ENCODE measurements around the gene ODC1.
A peak's percentile ranks its signal among the peaks of the same experiment; 100 is the strongest.

ODC1 gene

DNA sequence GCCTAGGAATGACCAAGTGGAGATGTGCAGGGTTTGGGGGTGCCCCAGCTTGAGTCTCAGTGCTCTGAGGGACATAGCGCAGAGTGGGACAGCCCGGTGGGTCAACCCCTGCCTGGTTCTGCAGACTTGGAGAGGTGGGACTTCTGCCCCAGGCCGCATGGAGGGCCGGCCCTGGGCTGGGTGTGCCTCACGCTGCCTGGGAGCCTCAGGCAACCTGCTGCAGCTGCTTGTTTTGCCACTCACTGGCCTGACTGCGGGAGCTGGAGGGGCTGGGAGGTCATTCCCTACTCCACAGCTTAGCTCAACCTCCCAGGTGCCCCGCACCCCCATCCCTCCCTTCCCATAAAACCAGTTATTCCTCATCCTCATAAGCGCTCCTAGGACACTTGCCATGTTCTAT is 33.1 kb downstream of the ODC1 start:
- DNase-seq (ENCODE audit: low spot score): no peak

GRCh38 chr2:10414591-10414990 is 33.5 kb downstream of the ODC1 start:
- no peak for DNase-seq (ENCODE audit: low spot score)

- DNase-seq (ENCODE audit: low spot score): peak; percentile 46
Measured at GRCh38 chr2:10413991-10414451, 34.1 kb downstream of the ODC1 start.

GRCh38 chr2:10413503-10413902 is 34.6 kb downstream of the ODC1 start:
- no peak for DNase-seq (ENCODE audit: low spot score)

GRCh38 chr2:10412380-10412779 is 35.7 kb downstream of the ODC1 start:
- peak; percentile 76 for DNase-seq (ENCODE audit: low spot score)

DNA sequence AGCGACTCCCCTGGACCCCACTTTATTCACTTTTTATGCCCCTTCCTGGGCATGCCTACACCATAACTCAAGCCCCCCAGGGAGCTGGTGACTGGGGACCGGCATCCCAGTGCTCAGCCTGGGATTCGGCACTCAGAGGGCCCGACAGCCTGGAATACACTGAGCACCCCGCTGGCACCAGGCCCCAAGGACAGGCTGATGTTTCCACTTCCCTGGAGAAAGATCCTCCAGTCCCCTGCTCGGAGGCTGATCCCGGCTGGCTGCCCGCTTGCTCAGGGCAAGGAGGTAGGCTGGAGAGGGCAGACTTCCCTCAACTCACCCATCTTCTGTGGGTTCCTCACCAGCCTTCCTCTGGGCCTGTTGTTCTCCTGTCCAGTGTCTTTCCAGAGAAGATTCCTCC is 36.6 kb downstream of the ODC1 start:
- no peak for DNase-seq (ENCODE audit: low spot score)

- no peak for DNase-seq (ENCODE audit: low spot score)
Measured at GRCh38 chr2:10410823-10411437, 37.2 kb downstream of the ODC1 start.

DNA sequence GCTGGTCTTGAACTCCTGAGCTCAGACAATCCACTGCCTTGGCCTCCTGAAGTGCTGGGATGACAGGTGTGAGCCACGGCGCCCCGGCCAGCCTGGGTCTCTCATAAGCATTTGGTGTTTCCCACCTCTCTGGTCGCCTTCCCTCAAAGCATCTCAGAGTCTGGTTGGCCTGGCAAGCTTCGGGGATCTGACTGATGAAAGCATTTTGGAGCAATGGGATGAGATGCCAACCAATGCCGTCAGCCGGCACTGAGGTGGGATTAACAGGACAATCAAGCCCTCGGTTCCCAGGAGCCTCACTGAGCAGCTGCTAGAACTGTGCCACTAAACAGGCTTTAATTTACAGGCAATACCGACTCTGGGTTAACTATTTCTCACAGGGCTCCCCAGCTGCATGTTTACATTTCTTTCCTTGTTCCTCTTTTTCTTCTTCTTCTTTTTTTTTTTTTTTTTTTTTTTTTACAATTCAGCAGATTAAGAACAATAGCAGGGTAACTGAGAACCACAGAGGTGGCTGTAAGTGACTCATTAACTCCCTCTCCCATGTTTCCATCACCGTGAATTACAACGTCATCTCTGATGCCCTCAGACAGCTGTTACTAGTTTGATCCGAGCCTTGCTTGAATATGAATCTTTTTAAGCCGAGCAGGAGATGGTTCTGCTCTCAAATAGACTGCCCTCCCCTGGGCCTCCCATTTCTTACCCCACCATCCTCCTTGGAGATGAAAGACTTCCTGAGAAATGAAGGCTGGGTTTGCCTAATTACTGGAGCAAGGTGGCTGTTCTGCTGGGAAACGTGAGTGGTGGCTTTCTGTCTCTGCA is 37.9 kb downstream of the ODC1 start:
- no peak for DNase-seq (ENCODE audit: low spot score)

GRCh38 chr2:10408649-10409579 is 39.2 kb downstream of the ODC1 start:
- peak; percentile 86 for DNase-seq (ENCODE audit: low spot score)

GRCh38 chr2:10407841-10408648 is 40.1 kb downstream of the ODC1 start:
- no peak for DNase-seq (ENCODE audit: low spot score)

DNA sequence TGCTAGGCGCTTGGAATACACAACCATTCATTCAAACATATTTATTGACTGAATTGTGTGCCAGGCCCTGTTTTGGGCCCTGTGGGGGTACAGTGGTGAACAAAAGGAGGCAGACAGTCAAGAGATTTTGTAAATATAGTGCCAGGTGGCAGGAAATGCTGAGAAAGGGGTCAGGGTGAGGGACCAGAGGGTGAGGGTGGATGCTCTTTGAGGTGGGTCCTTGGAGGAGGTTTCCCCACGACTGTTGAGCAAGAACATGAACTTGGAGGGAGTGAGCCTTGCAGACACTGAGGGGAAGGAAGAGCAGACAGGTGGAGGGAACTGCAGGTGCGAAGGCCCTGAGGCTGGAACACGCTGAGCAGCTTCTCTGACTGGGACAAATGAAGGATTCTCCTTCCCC is 40.7 kb downstream of the ODC1 start:
- DNase-seq (ENCODE audit: low spot score): no peak

GRCh38 chr2:10406491-10407188 is 41.5 kb downstream of the ODC1 start:
- DNase-seq (ENCODE audit: low spot score): no peak

DNA sequence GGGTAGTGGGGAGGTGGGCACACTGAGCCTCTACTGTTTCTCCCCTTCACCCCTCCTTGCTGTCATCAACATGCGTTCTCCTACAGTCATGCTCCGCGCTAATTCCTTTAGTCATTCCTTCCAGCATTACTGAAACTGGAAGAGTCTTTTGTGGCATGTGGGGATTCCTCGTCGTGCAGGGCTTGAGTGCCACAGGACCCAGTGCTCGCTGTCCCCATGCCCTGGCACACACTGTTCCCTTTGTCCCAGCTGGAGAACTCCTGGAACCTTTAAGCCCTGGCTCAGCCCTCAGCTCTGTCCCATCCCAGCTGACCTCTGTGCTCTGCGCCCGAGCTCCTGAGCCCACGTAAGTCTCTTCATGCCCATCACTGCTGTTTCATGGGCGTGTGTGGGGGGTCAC is 42.1 kb downstream of the ODC1 start:
- no peak for DNase-seq (ENCODE audit: low spot score)

- DNase-seq (ENCODE audit: low spot score): no peak
Measured at GRCh38 chr2:10405448-10405847, 42.7 kb downstream of the ODC1 start.

- no peak for DNase-seq (ENCODE audit: low spot score)
Measured at GRCh38 chr2:10404324-10405143, 43.6 kb downstream of the ODC1 start.

GRCh38 chr2:10402653-10403215 is 45.4 kb downstream of the ODC1 start:
- no peak for DNase-seq (ENCODE audit: low spot score)

- no peak for DNase-seq (ENCODE audit: low spot score)
Measured at GRCh38 chr2:10402062-10402585, 46.0 kb downstream of the ODC1 start.

GRCh38 chr2:10400978-10401951 is 46.9 kb downstream of the ODC1 start:
- no peak for DNase-seq (ENCODE audit: low spot score)

Data from hepatic stellate cell (primary cell).